ENCODE results near the gene TRAF7.
A peak's percentile ranks its signal among the peaks of the same experiment; 100 is the strongest.
"Not testable (repeated sequence)": the region's sequence is repeated elsewhere in the genome, so short reads cannot be mapped to it uniquely, and the experiment has no call there.

TRAF7 gene

GRCh38 chr16:2184346-2184745 lies 28.8 kb downstream of the TRAF7 start:
- no peak for DNase-seq

GRCh38 chr16:2184962-2185361 lies 29.4 kb downstream of the TRAF7 start:
- DNase-seq = no peak

- no peak for DNase-seq
These were observed 30.5 kb downstream of the TRAF7 start for GRCh38 chr16:2186064-2186463.

GRCh38 chr16:2186505-2186904 lies 30.9 kb downstream of the TRAF7 start:
- DNase-seq = no peak

GRCh38 chr16:2187212-2187611 lies 31.6 kb downstream of the TRAF7 start:
- DNase-seq = no peak

GRCh38 chr16:2188395-2188794 lies 32.8 kb downstream of the TRAF7 start:
- no peak for DNase-seq

GRCh38 chr16:2189252-2189893 lies 33.8 kb downstream of the TRAF7 start:
- DNase-seq = no peak

GRCh38 chr16:2190002-2190658 lies 34.5 kb downstream of the TRAF7 start:
- no peak for DNase-seq

GRCh38 chr16:2190659-2191445 lies 35.3 kb downstream of the TRAF7 start:
- DNase-seq = no peak

- no peak for DNase-seq
These were observed 35.8 kb downstream of the TRAF7 start for GRCh38 chr16:2191446-2191706.

GRCh38 chr16:2194166-2194834 lies 38.7 kb downstream of the TRAF7 start:
- DNase-seq = no peak

- DNase-seq = peak; percentile 42
These were observed 39.3 kb downstream of the TRAF7 start for GRCh38 chr16:2194852-2195321.

GRCh38 chr16:2195322-2196161 lies 40.0 kb downstream of the TRAF7 start:
- DNase-seq = no peak

- no peak for DNase-seq
These were observed 40.8 kb downstream of the TRAF7 start, which contains the start of gene CASKIN1 for GRCh38 chr16:2196162-2196980. Gene CASKIN1 (minus strand): TSS chr16:2196605. CDS start chr16:2196432, 173 bp downstream.

- DNase-seq = no peak
These were observed 41.5 kb downstream of the TRAF7 start for GRCh38 chr16:2196981-2197511.

- no peak for DNase-seq
These were observed 42.2 kb downstream of the TRAF7 start for GRCh38 chr16:2197765-2198164.

- no peak for DNase-seq
These were observed 42.7 kb downstream of the TRAF7 start for GRCh38 chr16:2198283-2198682.

- no peak for DNase-seq
These were observed 43.5 kb downstream of the TRAF7 start for GRCh38 chr16:2199095-2199494.

GRCh38 chr16:2199621-2200139 lies 44.1 kb downstream of the TRAF7 start:
- DNase-seq = no peak

- DNase-seq = no peak
These were observed 44.7 kb downstream of the TRAF7 start for GRCh38 chr16:2200313-2200712.

- DNase-seq = not testable (repeated sequence)
These were observed 47.6 kb downstream of the TRAF7 start for GRCh38 chr16:2203119-2203688.
